GM12872 (cell line): ENCODE data around the gene MAP2K5.

Experiments used
- CTCF ChIP-seq: IDR thresholded peaks from 3 replicates; pipeline ENCODE4 v1.5.1; 2011; ENCODE audit warnings: low read depth, mild to moderate bottlenecking, low read length, moderate library complexity; ENCODE audit not compliant: insufficient read depth

MAP2K5 gene

GRCh38 chr15:67515090-67515489 lies 27.4 kb upstream of the MAP2K5 start:
- TF ChIP-seq CTCF: no peak

- no peak for TF ChIP-seq CTCF
Measured at GRCh38 chr15:67515557-67515956, 26.9 kb upstream of the MAP2K5 start.

- no peak for TF ChIP-seq CTCF
Measured at GRCh38 chr15:67520321-67521028, 22.0 kb upstream of the MAP2K5 start.

GRCh38 chr15:67521029-67521782 lies 21.3 kb upstream of the MAP2K5 start, which contains the start of gene C15orf61:
Gene C15orf61, plus strand, starts transcription at chr15:67521131. Its CDS starts 118 bp downstream, at chr15:67521249.
- TF ChIP-seq CTCF: no peak

GRCh38 chr15:67521783-67522568 lies 20.5 kb upstream of the MAP2K5 start:
- no peak for TF ChIP-seq CTCF

- no peak for TF ChIP-seq CTCF
Measured at GRCh38 chr15:67523330-67523729, 19.2 kb upstream of the MAP2K5 start.

- no peak for TF ChIP-seq CTCF
Measured at GRCh38 chr15:67524235-67524634, 18.3 kb upstream of the MAP2K5 start.
